GM12892 (cell line): ENCODE data around the gene SFXN5.

Experiments
- POLR2AphosphoS5 ChIP-seq: IDR thresholded peaks from 2 replicates; pipeline ENCODE4 v1.6.1; 2011; ENCODE audit warnings: low read depth, low read length, control low read depth
- TAF1 ChIP-seq: IDR thresholded peaks from 2 replicates; pipeline ENCODE4 v1.6.1; 2011; ENCODE audit warnings: low read depth, mild to moderate bottlenecking, control low read depth, low read length, borderline replicate concordance

DNA sequence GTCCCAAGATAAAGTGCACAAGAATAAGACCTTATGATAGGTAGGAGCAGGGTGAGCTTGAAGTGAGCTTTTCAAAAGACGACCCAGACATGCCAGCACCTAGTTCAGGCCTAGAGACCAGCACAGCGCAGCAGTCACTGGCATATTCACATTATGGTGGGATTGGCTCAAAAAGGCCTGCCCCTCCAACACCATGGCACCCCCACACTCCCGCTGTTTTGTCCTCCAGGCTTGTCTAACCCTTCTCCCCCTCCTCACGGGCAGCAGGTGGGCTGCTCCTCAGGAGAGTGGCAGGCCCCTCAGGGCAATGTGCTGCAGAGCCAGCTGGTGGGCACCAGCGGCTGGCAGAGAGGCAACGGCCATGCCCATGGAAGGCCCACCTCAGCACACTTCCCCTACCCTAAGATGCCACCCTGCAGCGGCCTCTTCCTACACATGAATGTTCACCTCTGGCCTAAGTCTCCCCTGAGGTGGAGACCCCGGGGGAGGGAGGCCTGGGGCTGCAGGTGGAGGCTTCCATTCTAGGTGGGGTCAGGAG, 128.6 kb downstream of the SFXN5 start:
- TF ChIP-seq TAF1 (no peak), POLR2AphosphoS5 (no peak)
